NB4 (cell line): ENCODE data around the gene AFG1L.

Experiments
- DNase-seq: peaks from one replicate; pipeline ENCODE4 v3.0.0; 2010; ENCODE audit warnings: low read depth
- H3K4me3 ChIP-seq: one replicate; pipeline ENCODE4 v1.5.1; 2011; ENCODE audit warnings: mild to moderate bottlenecking, low read depth, low read length, moderate library complexity
- MYC ChIP-seq: IDR thresholded peaks from 2 replicates; pipeline ENCODE4 v1.6.1; 2011; ENCODE audit warnings: low read depth, low read length
- POLR2A ChIP-seq: IDR thresholded peaks from 2 replicates; pipeline ENCODE4 v1.6.1; 2011; ENCODE audit warnings: mild to moderate bottlenecking; ENCODE audit not compliant: insufficient read length; ENCODE audit errors: extremely low read depth
- TF ChIP-seq, protein P1 (sequence below): IDR thresholded peaks from 2 replicates; pipeline ENCODE4 v1.6.1; 2011; ENCODE audit warnings: low read depth, low read length
- TF ChIP-seq, protein P2 (sequence below): IDR thresholded peaks from one replicate; pipeline ENCODE4 v1.5.1; 2012; ENCODE audit warnings: low read depth, low read length

Gene AFG1L

DNA sequence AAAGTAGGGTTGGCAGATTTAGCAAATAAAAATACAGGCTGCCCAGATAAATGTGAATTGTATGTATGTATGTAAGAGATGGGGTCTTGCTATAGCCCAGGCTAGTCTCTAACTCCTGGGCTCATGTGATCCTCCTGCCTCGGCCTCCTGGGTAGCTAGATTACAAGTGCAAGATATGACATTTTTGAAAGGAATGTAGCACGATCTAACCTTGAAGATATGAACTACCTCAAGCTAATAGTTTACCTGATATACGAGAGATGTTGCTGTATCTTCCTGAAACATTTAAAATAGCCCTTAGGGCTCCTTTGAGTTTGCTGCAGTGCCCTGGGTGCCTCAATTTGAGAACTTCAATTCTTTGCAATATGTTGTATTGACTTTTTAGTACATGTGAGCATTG, 42.1 kb downstream of the AFG1L start:
- DNase-seq: no peak
- TF ChIP-seq POLR2A: no peak
- TF ChIP-seq, protein P1, sequence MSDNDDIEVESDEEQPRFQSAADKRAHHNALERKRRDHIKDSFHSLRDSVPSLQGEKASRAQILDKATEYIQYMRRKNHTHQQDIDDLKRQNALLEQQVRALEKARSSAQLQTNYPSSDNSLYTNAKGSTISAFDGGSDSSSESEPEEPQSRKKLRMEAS: no peak
- H3K4me3 ChIP-seq: no peak overlapping the region

DNA sequence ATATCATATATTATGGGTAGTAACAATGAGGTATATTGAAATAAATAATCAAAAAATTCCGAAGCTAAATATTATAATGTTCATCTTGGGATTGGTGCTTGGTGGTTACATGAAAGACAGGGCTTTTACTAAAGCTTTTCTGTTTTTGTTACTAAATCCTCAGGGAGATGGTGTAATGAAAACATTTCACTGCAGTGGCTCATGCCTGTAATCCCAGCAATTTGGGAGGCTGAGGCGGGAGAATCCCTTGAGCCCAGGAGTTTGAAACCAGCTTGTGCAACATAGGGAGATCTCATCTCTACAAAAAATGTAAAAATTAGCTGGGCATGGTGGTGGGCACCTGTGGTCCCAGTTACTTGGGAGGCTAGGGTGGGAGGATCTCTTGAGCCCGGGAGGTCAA, 42.9 kb downstream of the AFG1L start:
- H3K4me3 ChIP-seq: no peak overlapping the region
- TF ChIP-seq POLR2A: no peak
- TF ChIP-seq, protein P2, sequence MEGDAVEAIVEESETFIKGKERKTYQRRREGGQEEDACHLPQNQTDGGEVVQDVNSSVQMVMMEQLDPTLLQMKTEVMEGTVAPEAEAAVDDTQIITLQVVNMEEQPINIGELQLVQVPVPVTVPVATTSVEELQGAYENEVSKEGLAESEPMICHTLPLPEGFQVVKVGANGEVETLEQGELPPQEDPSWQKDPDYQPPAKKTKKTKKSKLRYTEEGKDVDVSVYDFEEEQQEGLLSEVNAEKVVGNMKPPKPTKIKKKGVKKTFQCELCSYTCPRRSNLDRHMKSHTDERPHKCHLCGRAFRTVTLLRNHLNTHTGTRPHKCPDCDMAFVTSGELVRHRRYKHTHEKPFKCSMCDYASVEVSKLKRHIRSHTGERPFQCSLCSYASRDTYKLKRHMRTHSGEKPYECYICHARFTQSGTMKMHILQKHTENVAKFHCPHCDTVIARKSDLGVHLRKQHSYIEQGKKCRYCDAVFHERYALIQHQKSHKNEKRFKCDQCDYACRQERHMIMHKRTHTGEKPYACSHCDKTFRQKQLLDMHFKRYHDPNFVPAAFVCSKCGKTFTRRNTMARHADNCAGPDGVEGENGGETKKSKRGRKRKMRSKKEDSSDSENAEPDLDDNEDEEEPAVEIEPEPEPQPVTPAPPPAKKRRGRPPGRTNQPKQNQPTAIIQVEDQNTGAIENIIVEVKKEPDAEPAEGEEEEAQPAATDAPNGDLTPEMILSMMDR: no peak
- TF ChIP-seq MYC: no peak
- TF ChIP-seq, protein P1: no peak
- no peak for DNase-seq

DNA sequence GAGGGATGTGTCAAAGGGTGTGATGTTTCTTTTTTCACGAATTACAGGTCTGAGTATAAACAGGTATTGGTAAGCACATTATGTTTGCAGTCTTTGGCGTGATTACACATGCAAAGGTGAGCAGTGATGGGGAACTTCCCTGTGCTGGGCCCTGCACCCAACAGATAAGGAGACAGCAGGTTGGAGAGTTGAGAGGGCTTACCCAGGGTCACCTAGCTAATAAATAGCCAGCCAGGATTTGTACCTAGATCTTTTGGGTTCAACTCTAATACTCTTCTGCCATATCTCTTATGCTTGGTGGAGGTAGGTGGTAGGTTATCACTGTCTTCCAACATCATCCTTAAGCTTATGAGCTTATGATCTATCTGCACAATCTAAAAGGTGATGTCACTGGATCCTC, 46.5 kb downstream of the AFG1L start:
- TF ChIP-seq MYC (no peak), POLR2A (no peak)
- TF ChIP-seq, protein P2: no peak
- TF ChIP-seq, protein P1: no peak
- no peak for DNase-seq
- H3K4me3 ChIP-seq: no peak overlapping the region

DNA sequence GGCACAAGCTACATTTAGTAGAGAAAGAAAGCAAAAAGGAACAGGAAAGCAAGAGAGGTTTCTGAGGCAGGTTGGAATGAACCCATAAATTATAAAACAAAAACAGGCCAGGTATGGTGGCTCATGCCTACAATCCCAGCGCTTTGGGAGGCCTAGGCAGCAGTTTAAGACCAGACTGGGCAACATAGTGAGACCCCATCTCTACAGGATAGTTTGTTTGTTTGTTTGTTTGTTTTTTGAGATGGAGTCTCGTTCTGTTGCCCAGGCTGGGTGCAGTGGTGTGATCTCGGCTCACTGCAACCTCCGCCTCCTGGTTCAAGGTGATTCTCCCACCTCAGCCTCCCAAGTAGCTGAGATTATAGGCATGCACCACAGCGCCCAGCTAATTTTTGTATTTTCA, 49.0 kb downstream of the AFG1L start:
- TF ChIP-seq, protein P1: no peak
- TF ChIP-seq MYC (no peak), POLR2A (no peak)
- TF ChIP-seq, protein P2: no peak
- no peak overlapping the region for H3K4me3 ChIP-seq
- no peak for DNase-seq

DNA sequence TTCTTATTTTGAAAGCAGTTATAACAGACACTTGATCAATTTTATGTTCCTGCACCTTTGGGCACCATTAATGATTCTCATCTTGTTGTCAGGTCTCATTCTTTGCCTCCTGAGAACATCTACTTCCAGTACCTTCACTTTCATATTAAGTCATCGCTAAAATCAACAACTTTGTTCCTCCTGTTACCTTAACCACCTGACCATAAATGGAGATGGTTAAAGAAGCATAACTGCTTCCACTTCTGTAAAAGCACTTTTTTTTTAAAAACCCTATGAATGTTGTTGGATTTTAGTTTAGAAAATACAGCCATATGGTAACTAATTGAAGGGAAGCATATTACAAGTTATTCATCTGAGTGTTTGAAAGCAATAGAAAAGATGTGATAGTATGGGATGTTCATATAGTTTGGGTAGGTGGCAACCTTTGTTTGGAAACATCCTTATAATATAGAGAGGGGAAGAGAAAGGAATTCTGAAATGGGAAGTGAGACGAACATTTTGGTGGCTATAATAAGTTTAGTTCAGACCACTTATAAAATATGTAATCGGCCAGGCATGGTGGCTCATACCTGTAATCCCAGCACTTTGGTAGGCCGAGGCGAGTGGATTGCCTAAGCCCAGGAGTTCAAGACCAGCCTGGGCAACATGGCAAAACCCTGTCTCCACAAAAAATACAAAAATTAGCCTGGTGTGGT, 53.9 kb downstream of the AFG1L start:
- H3K4me3 ChIP-seq: no peak overlapping the region
- TF ChIP-seq POLR2A (no peak), MYC (no peak)
- TF ChIP-seq, protein P2: no peak
- TF ChIP-seq, protein P1: no peak
- DNase-seq: no peak

DNA sequence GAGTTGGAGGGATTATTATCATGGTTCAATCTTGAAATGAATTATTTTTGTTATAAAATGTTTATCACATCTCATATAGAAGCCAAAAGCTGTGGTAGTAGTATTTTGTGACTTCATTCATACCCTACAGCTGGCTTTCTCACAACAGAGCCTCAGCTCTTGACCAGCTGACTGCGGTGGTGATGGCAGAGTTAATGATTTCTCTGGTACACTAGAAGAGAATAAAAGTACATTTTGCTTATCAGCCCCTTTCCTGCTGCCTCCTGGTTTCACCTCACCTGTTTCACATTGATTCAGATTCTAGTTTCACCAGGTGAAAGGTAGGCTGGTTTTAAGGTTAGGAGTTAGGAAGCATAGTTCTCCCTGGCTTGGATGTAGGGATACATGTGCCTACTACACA, 55.7 kb downstream of the AFG1L start:
- TF ChIP-seq, protein P2: no peak
- TF ChIP-seq, protein P1: no peak
- no peak for TF ChIP-seq POLR2A
- TF ChIP-seq MYC: no peak
- DNase-seq: no peak
- no peak overlapping the region for H3K4me3 ChIP-seq
